Measurements from ENCODE around the gene TMEM106C. TPM values are rescaled to one million over a fixed set of nuclear protein-coding genes. Genes with fewer than 3 reads are reported as not detected.
A peak's percentile ranks its signal among the peaks of the same experiment; 100 is the strongest.

Gene TMEM106C
- total RNA-seq, 1 donor from 2014 or later: 76.1 TPM

GRCh38 chr12:48003226-48004052 is 40.0 kb downstream of the TMEM106C start:
- Mint-ChIP-seq H3K4me1 (ENCODE audit: low read depth) (peaks cover 39% of the 10 kb centered on the region), H3K27me3 (peaks cover 24% of the 10 kb centered on the region), H3K9me3 (ENCODE audit: low read depth) (no peaks in the 10 kb centered on the region), H3K36me3 (ENCODE audit: insufficient read depth) (peaks cover 4% of the 10 kb centered on the region), H3K4me3 (ENCODE audit: low read depth) (peak overlapping the region; percentile 77), H3K27ac (peak overlapping the region; percentile 95)
- TF ChIP-seq CTCF (IDR thresholded peaks at IDR 0.05; ENCODE audit: unreplicated experiment): peak; percentile 24
- no peak for DNase-seq (ENCODE audit: low spot score, unreplicated experiment)

- peaks cover 26% of the 10 kb centered on the region for H3K27me3 Mint-ChIP-seq
- H3K4me1 Mint-ChIP-seq (ENCODE audit: low read depth): peaks cover 39% of the 10 kb centered on the region
- H3K36me3 Mint-ChIP-seq (ENCODE audit: insufficient read depth): peaks cover 1% of the 10 kb centered on the region
- H3K27ac Mint-ChIP-seq: peak within 1 kb of the TSS; percentile 95
- TF ChIP-seq CTCF (IDR thresholded peaks at IDR 0.05; ENCODE audit: unreplicated experiment): no peak
- peak; percentile 77 for DNase-seq (ENCODE audit: low spot score, unreplicated experiment)
- H3K9me3 Mint-ChIP-seq (ENCODE audit: low read depth): no peaks in the 10 kb centered on the region
- peak within 1 kb of the TSS; percentile 77 for H3K4me3 Mint-ChIP-seq (ENCODE audit: low read depth)
These were observed 40.9 kb downstream of the TMEM106C start, which contains the start of gene COL2A1 for GRCh38 chr12:48004053-48004941. COL2A1 (minus strand) TSS chr12:48004476; CDS start chr12:48004321, 155 bp downstream.

- Mint-ChIP-seq H3K27me3 (peaks cover 33% of the 10 kb centered on the region), H3K4me3 (ENCODE audit: low read depth) (peak overlapping the region; percentile 77), H3K27ac (peak overlapping the region; percentile 95), H3K4me1 (ENCODE audit: low read depth) (peaks cover 37% of the 10 kb centered on the region), H3K36me3 (ENCODE audit: insufficient read depth) (no peaks in the 10 kb centered on the region), H3K9me3 (ENCODE audit: low read depth) (no peaks in the 10 kb centered on the region)
- no peak for TF ChIP-seq CTCF (IDR thresholded peaks at IDR 0.05; ENCODE audit: unreplicated experiment)
- peak; percentile 53 for DNase-seq (ENCODE audit: low spot score, unreplicated experiment)
These were observed 41.8 kb downstream of the TMEM106C start for GRCh38 chr12:48005001-48005749.

GRCh38 chr12:48005750-48006021 is 42.3 kb downstream of the TMEM106C start:
- H3K27me3 Mint-ChIP-seq: peaks cover 33% of the 10 kb centered on the region
- peak overlapping the region; percentile 77 for H3K4me3 Mint-ChIP-seq (ENCODE audit: low read depth)
- no peaks in the 10 kb centered on the region for H3K36me3 Mint-ChIP-seq (ENCODE audit: insufficient read depth)
- H3K4me1 Mint-ChIP-seq (ENCODE audit: low read depth): peaks cover 32% of the 10 kb centered on the region
- DNase-seq (ENCODE audit: low spot score, unreplicated experiment): no peak
- H3K27ac Mint-ChIP-seq: peak overlapping the region; percentile 95
- H3K9me3 Mint-ChIP-seq (ENCODE audit: low read depth): no peaks in the 10 kb centered on the region
- no peak for TF ChIP-seq CTCF (IDR thresholded peaks at IDR 0.05; ENCODE audit: unreplicated experiment)

GRCh38 chr12:48007206-48007605 is 43.8 kb downstream of the TMEM106C start:
- H3K36me3 Mint-ChIP-seq (ENCODE audit: insufficient read depth): no peaks in the 10 kb centered on the region
- no peaks in the 10 kb centered on the region for H3K9me3 Mint-ChIP-seq (ENCODE audit: low read depth)
- H3K27me3 Mint-ChIP-seq: peaks cover 42% of the 10 kb centered on the region
- no peak overlapping the region for H3K27ac Mint-ChIP-seq
- no peak for TF ChIP-seq CTCF (IDR thresholded peaks at IDR 0.05; ENCODE audit: unreplicated experiment)
- no peak for DNase-seq (ENCODE audit: low spot score, unreplicated experiment)
- no peak overlapping the region for H3K4me3 Mint-ChIP-seq (ENCODE audit: low read depth)
- peaks cover 22% of the 10 kb centered on the region for H3K4me1 Mint-ChIP-seq (ENCODE audit: low read depth)
